Measurements from ENCODE around the gene IMMT. TPM values are rescaled to one million over a fixed set of nuclear protein-coding genes. Genes with fewer than 3 reads are reported as not detected.

Gene IMMT
- total RNA-seq, 1 donor from 2014 or later: 160 TPM

DNA sequence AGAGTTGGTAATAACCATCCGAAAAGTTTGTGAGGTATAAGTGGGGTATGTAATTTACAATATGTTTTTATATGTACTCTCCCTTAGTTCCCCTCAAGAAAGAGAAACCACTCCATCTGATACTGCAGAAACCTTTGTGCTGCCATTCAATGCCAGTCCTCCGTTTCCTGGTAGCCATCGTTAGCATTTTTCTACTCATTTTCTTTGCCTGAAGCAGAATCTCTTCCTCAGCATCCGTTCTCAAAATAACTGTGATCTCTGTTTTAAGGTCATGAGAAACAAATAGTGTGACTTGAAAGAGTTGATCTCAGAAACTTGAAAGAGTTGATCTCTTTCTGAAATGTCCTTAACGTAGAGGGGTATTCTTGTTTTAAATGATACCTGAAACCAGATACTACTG, 88.2 kb downstream of the IMMT start:
- H3K4me3 Mint-ChIP-seq (ENCODE audit: low read depth): peak overlapping the region; percentile 94
- DNase-seq (ENCODE audit: low spot score): no peak
- peaks cover 6% of the 10 kb centered on the region for H3K9me3 Mint-ChIP-seq
- no peaks in the 10 kb centered on the region for H3K27me3 Mint-ChIP-seq (ENCODE audit: low read depth)
- H3K36me3 Mint-ChIP-seq (ENCODE audit: low read depth): peaks cover 68% of the 10 kb centered on the region
- peak overlapping the region; percentile 99 for H3K27ac Mint-ChIP-seq
- intact Hi-C loops (cut with micrococcal nuclease): loop anchor here (2.0 to 5.0 kb wide), 5 partner anchors 68 to 700 kb away; partner anchors contain the start of genes IMMT, KDM3A and USP39
- peaks cover 35% of the 10 kb centered on the region for H3K4me1 Mint-ChIP-seq (ENCODE audit: low read depth)

DNA sequence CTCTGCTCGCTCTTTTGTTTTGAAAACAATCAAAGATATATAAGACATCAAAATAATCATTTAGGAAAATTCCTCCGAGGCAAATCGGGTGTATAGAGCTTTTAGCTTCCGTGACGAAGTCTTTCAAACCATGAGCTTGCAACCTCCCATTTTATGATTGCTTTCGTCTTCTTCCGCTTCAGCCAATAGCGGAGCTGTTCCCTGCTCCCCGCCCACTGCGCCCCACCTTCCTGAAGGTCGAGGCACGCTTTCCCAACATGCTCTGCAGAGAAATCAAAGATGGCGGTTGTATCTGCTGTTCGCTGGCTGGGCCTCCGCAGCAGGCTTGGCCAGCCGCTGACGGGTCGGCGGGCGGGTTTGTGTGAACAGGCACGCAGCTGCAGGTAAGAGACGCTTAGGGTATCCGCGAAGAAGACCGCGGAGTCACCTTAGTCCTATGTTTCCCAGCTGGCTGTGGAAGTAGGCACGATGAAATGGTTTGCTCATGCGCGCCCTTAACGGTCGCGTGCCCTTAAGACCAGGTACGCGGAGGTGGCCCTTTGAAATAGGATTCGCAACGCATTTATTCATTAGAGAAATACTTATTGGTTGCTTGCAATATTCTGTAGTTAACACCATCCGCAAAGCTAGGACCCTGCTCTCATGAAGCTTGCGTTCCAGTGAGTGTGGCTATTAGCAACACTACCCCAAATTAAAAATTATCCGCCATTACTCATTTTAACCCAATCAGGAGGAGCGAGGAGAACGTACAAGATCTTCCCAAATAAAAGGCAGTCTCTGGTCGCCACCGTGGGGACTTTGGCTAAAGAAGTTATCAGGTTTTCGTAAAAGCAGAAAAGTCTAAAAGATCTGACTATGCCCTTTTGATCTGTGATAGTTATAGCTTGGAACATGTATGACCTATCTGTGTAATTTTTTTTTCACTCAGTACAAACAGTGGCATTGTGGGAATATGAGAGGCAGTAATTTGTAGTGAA, 89.0 kb downstream of the IMMT start, which contains the start of gene PTCD3:
Gene PTCD3, plus strand, starts transcription at position 267 of the 977 bp plus-strand sequence. Its CDS starts 13 bp downstream, at position 280.
- H3K4me1 Mint-ChIP-seq (ENCODE audit: low read depth): peaks cover 39% of the 10 kb centered on the region
- no peaks in the 10 kb centered on the region for H3K27me3 Mint-ChIP-seq (ENCODE audit: low read depth)
- H3K36me3 Mint-ChIP-seq (ENCODE audit: low read depth): peaks cover 69% of the 10 kb centered on the region
- H3K9me3 Mint-ChIP-seq: peaks cover 6% of the 10 kb centered on the region
- intact Hi-C loops (cut with micrococcal nuclease): loop anchor here (2.0 to 5.0 kb wide), 5 partner anchors 67 to 699 kb away; partner anchors contain the start of genes IMMT, KDM3A and USP39
- H3K27ac Mint-ChIP-seq: peak within 1 kb of the TSS; percentile 99
- DNase-seq (ENCODE audit: low spot score): peak; percentile 93
- H3K4me3 Mint-ChIP-seq (ENCODE audit: low read depth): peak within 1 kb of the TSS; percentile 94

DNA sequence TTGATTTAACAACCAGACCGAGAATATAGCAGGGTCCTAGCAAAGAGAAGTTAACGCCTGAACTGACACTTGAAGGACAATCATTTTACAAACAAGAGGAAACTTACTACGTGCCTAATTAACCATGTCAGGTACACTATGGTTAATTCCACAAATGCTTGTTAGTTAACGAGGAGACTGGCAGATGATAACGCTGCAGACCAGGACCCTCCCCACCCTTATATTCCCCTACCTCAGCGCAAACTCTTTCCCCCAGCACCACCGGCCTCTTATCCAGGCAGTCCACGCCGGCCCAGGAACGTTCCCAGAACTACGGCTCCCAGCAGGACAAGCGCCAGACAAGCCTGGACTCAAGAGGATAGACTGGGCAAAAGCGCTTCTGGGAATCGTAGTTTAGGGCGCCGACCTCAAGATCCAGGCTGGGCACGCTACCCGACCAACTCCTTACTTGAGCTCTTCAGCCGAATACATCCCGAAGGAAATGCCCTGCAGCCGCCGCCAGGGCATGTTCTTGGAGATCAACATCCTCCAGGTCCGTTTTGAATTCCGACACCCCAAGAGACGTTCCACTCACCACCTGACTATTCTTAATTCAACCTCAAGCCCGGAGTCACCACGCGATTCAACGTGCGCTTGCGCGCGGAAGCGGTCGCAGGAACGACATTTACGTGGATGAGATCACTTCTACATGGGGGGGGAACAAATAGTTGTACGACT, 89.9 kb downstream of the IMMT start, which contains the start of gene POLR1A:
Gene POLR1A, minus strand, starts transcription at position 635 of the 717 bp plus-strand sequence. Its CDS starts 110 bp downstream, at position 525.
- intact Hi-C loops (cut with micrococcal nuclease): loop anchor here (5.0 kb wide), 3 partner anchors 337 to 698 kb away; partner anchors contain the start of genes KDM3A and USP39
- H3K9me3 Mint-ChIP-seq: peaks cover 6% of the 10 kb centered on the region
- peaks cover 39% of the 10 kb centered on the region for H3K4me1 Mint-ChIP-seq (ENCODE audit: low read depth)
- H3K27ac Mint-ChIP-seq: peak within 1 kb of the TSS; percentile 99
- peaks cover 60% of the 10 kb centered on the region for H3K36me3 Mint-ChIP-seq (ENCODE audit: low read depth)
- DNase-seq (ENCODE audit: low spot score): peak; percentile 85
- H3K27me3 Mint-ChIP-seq (ENCODE audit: low read depth): no peaks in the 10 kb centered on the region
- H3K4me3 Mint-ChIP-seq (ENCODE audit: low read depth): peak within 1 kb of the TSS; percentile 94

DNA sequence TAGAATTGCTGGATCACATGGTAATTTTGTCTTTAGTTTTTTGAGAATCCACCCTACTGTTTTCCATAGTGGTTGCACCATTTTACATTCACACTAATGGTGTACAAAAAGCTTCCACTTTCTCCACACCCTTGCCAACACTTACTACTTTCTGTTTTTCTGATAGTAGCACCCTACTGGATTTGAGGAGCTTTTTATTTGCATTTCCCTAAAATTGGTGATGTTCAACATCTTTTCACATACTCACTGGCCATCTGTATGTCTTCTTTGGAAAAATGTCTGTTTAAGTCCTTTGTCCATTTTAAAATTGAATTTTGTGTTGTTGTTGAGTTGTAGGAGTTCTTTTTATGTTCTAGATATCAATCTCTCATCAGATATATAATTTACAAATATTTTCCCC, 93.1 kb downstream of the IMMT start:
- peaks cover 52% of the 10 kb centered on the region for H3K36me3 Mint-ChIP-seq (ENCODE audit: low read depth)
- H3K9me3 Mint-ChIP-seq: peaks cover 6% of the 10 kb centered on the region
- DNase-seq (ENCODE audit: low spot score): no peak
- H3K4me1 Mint-ChIP-seq (ENCODE audit: low read depth): peaks cover 39% of the 10 kb centered on the region
- H3K27me3 Mint-ChIP-seq (ENCODE audit: low read depth): no peaks in the 10 kb centered on the region
- H3K27ac Mint-ChIP-seq: no peak overlapping the region
- intact Hi-C loops (cut with micrococcal nuclease): no loop called here
- no peak overlapping the region for H3K4me3 Mint-ChIP-seq (ENCODE audit: low read depth)

DNA sequence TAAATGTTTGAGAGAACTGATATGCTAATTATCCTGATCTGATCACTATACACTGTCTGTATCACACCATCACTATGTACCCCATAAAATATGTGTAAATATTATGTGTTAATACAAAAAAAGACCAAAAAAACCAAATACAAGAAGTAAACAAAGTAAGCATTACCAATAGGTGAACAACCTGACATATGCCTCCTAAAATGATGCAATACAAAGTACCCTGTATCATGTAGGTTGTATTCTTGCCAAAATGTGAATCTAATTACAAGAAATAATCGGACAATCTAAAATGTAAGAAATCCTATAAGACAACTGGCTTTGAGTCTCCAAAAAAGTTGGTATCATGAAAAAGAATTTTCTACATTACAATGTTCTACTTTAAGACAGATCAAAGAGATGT, 97.3 kb downstream of the IMMT start:
- no peak overlapping the region for H3K27ac Mint-ChIP-seq
- H3K36me3 Mint-ChIP-seq (ENCODE audit: low read depth): peaks cover 66% of the 10 kb centered on the region
- no peak for DNase-seq (ENCODE audit: low spot score)
- no peaks in the 10 kb centered on the region for H3K27me3 Mint-ChIP-seq (ENCODE audit: low read depth)
- peaks cover 6% of the 10 kb centered on the region for H3K9me3 Mint-ChIP-seq
- peaks cover 20% of the 10 kb centered on the region for H3K4me1 Mint-ChIP-seq (ENCODE audit: low read depth)
- intact Hi-C loops (cut with micrococcal nuclease): no loop called here
- no peak overlapping the region for H3K4me3 Mint-ChIP-seq (ENCODE audit: low read depth)

DNA sequence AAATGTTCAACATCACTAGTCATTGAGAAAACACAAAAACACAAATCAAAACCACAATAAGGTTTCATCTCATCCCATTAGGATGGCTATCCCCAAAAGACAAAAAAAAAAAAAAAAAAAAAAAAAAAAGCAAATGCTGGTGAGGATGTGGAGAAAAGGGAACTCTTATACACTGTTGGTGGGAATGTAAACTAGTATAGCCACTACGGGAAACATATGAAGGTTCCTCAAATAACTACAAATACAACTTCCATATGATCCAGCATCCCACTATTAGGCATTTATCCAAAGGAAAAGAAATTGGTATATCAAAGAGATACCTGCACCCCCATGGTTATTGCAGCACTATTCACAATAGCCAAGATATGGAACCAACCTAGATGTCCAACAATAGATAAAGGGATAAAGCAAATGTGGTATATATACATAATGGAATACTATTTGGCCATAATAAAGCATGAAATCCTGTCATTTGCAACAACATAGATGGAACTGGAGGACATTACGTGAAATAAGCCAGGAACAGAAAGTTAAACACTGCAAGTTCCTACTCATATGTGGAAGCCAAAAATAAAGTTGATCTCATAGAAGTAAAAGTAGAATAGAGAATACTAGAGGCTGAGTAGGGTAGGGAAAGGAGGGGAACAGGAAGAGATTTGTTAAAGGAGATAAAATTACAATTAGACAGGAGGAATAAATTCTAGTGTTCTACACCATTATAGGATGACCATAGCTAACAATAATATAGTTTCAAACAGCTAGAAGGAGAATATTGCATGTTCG, 98.0 kb downstream of the IMMT start:
- intact Hi-C loops (cut with micrococcal nuclease): no loop called here
- H3K4me3 Mint-ChIP-seq (ENCODE audit: low read depth): no peak overlapping the region
- H3K9me3 Mint-ChIP-seq: peaks cover 2% of the 10 kb centered on the region
- peaks cover 61% of the 10 kb centered on the region for H3K36me3 Mint-ChIP-seq (ENCODE audit: low read depth)
- peaks cover 14% of the 10 kb centered on the region for H3K4me1 Mint-ChIP-seq (ENCODE audit: low read depth)
- no peak overlapping the region for H3K27ac Mint-ChIP-seq
- H3K27me3 Mint-ChIP-seq (ENCODE audit: low read depth): no peaks in the 10 kb centered on the region
- no peak for DNase-seq (ENCODE audit: low spot score)

DNA sequence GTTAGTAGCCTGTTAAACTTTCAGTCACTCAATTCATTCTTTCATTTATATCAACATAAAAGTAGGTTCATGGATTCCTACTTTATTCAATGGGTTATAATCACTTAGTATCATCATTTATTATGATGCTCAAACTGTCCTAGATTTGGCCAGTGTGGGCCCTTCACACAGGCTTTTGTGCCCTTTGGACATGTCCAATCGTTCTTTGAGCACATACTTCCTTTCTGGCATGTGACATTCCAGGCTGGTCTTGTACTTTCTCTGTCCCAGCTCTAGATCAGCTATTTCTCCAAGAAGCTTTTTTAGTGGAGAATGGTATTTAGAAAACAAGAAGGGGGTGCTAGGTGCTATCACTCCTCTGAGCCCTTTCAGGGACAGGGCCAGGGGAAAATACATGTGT, 101.0 kb downstream of the IMMT start:
- Mint-ChIP-seq H3K4me1 (ENCODE audit: low read depth) (peaks cover 7% of the 10 kb centered on the region), H3K27ac (no peak overlapping the region), H3K9me3 (no peaks in the 10 kb centered on the region), H3K36me3 (ENCODE audit: low read depth) (peaks cover 65% of the 10 kb centered on the region), H3K4me3 (ENCODE audit: low read depth) (no peak overlapping the region), H3K27me3 (ENCODE audit: low read depth) (no peaks in the 10 kb centered on the region)
- DNase-seq (ENCODE audit: low spot score): no peak
- intact Hi-C loops (cut with micrococcal nuclease): no loop called here

Other genes with a start within 250 kb of the IMMT start
- 54.5 and 61.8 TPM in 2 replicates for gene POLR1A, start 89.6 kb downstream of the IMMT start, total RNA-seq
- gene PTCD3, start 89.2 kb downstream of the IMMT start, total RNA-seq: 190 and 195 TPM in 2 replicates
- 59.8 and 62.9 TPM in 2 replicates for gene MRPL35, start 4.0 kb upstream of the IMMT start, total RNA-seq
- 0.62 and 0.71 TPM in 2 replicates for gene REEP1, start 142.2 kb upstream of the IMMT start, total RNA-seq
- 74.5 and 78.2 TPM in 2 replicates for gene KDM3A, start 245.9 kb upstream of the IMMT start, total RNA-seq